ENCODE measurements around the gene DCTN5. TPM values are rescaled to one million over a fixed set of nuclear protein-coding genes. Genes with fewer than 3 reads are reported as not detected.
"Not testable (repeated sequence)": the region's sequence is repeated elsewhere in the genome, so short reads cannot be mapped to it uniquely, and the experiment has no call there.

DCTN5 gene
- total RNA-seq, 2 experiments from 2014 or later, result 46.9 to 47.8 TPM

DNA sequence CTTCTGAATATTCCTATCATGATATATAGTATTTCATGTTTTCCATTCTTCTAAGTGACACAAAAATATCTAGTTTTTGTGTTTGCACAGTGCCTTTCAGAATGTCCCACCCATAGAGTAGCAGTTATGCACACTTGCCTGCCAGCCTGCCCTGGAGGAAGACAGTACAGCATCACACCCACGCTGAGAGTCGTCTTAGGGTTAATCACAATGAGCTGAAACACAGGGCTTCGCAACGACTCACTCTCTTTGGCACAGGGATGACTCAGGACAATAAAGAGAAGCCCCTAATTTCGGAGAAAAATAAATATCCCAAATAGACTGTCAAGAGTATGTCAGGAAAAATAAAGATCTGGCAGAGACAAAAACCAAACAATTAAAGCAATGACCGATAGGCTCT lies 33.5 kb upstream of the DCTN5 start:
- H3K27me3 ChIP-seq (ENCODE audit: control insufficient read depth in 1 of 2, insufficient read depth in 2 of 2, low read length in 2 of 2), result no peaks in the 10 kb centered on the region
- no peaks in the 10 kb centered on the region for H3K4me1 ChIP-seq (ENCODE audit: insufficient read depth, low read length)
- Mint-ChIP-seq H3K27ac (no peak overlapping the region), H3K4me3 (no peak overlapping the region), H3K4me1 (ENCODE audit: low read depth) (no peaks in the 10 kb centered on the region), H3K36me3 (ENCODE audit: low read depth) (peaks cover 40% of the 10 kb centered on the region), H3K27me3 (no peaks in the 10 kb centered on the region), H3K9me3 (no peaks in the 10 kb centered on the region)
- no peaks in the 10 kb centered on the region for H3K9me3 ChIP-seq (ENCODE audit: control insufficient read depth in 1 of 2, insufficient read depth in 1 of 2, low read length in 2 of 2)
- intact Hi-C loops (cut with DNase I, micrococcal nuclease), result no loop called here
- CTCF ChIA-PET, result interaction anchor here (0.7 kb wide), 1 partner anchor 78 kb away, joined by 3 read pairs; no protein-coding TSS in a partner anchor
- DNase-seq, result no peak
- POLR2A ChIA-PET, result no interaction called here
- peaks cover 25% of the 10 kb centered on the region for H3K36me3 ChIP-seq (ENCODE audit: insufficient read depth, low read length)
- H3K27ac ChIP-seq (ENCODE audit: low read depth in 1 of 2, low read length in 2 of 2), result no peak overlapping the region
- no peak for ATAC-seq (ENCODE audit: poor library complexity)
- H3K4me3 ChIP-seq (ENCODE audit: low read length), result no peak overlapping the region
- TF ChIP-seq, protein P1, sequence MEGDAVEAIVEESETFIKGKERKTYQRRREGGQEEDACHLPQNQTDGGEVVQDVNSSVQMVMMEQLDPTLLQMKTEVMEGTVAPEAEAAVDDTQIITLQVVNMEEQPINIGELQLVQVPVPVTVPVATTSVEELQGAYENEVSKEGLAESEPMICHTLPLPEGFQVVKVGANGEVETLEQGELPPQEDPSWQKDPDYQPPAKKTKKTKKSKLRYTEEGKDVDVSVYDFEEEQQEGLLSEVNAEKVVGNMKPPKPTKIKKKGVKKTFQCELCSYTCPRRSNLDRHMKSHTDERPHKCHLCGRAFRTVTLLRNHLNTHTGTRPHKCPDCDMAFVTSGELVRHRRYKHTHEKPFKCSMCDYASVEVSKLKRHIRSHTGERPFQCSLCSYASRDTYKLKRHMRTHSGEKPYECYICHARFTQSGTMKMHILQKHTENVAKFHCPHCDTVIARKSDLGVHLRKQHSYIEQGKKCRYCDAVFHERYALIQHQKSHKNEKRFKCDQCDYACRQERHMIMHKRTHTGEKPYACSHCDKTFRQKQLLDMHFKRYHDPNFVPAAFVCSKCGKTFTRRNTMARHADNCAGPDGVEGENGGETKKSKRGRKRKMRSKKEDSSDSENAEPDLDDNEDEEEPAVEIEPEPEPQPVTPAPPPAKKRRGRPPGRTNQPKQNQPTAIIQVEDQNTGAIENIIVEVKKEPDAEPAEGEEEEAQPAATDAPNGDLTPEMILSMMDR (IDR thresholded peaks at IDR 0.05), result no peak

- no peak overlapping the region for H3K27ac Mint-ChIP-seq
- H3K27ac ChIP-seq (ENCODE audit: low read depth in 1 of 2, low read length in 2 of 2), result no peak overlapping the region
- ChIA-PET POLR2A (no interaction called here), CTCF (no interaction called here)
- peaks cover 25% of the 10 kb centered on the region for H3K36me3 ChIP-seq (ENCODE audit: insufficient read depth, low read length)
- no peak for DNase-seq
- H3K9me3 Mint-ChIP-seq, result no peaks in the 10 kb centered on the region
- H3K4me3 Mint-ChIP-seq, result no peak overlapping the region
- H3K4me1 Mint-ChIP-seq (ENCODE audit: low read depth), result no peaks in the 10 kb centered on the region
- no peaks in the 10 kb centered on the region for H3K27me3 Mint-ChIP-seq
- no peaks in the 10 kb centered on the region for H3K4me1 ChIP-seq (ENCODE audit: insufficient read depth, low read length)
- no peaks in the 10 kb centered on the region for H3K27me3 ChIP-seq (ENCODE audit: control insufficient read depth in 1 of 2, insufficient read depth in 2 of 2, low read length in 2 of 2)
- ATAC-seq (ENCODE audit: poor library complexity), result no peak
- H3K36me3 Mint-ChIP-seq (ENCODE audit: low read depth), result peaks cover 37% of the 10 kb centered on the region
- H3K9me3 ChIP-seq (ENCODE audit: control insufficient read depth in 1 of 2, insufficient read depth in 1 of 2, low read length in 2 of 2), result no peaks in the 10 kb centered on the region
- TF ChIP-seq, protein P1 (IDR thresholded peaks at IDR 0.05), result no peak
- intact Hi-C loops (cut with DNase I, micrococcal nuclease), result no loop called here
- H3K4me3 ChIP-seq (ENCODE audit: low read length), result no peak overlapping the region
These were observed 33.1 kb upstream of the DCTN5 start for GRCh38 chr16:23608194-23608593.

DNA sequence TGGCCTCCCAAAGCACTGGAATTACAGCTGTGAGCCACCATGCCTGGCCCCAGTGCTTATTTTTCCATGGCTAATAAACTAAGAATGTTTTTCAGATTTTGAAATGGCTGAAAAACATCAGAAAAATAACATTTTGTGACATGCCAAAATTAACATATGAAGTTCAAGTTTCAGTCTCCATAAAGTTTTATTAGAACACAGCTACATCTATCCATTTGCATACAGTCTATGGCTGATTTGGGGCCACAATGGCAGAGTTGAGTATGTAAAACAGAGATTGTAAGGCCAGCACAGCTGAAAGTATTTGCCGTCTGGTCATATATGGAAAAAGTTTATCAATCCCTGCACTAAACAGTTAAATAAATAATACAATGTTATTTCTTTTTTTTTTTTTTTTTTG lies 31.3 kb upstream of the DCTN5 start:
- H3K36me3 ChIP-seq (ENCODE audit: insufficient read depth, low read length), result peaks cover 18% of the 10 kb centered on the region
- no peaks in the 10 kb centered on the region for H3K4me1 Mint-ChIP-seq (ENCODE audit: low read depth)
- no peak overlapping the region for H3K27ac ChIP-seq (ENCODE audit: low read depth in 1 of 2, low read length in 2 of 2)
- no peaks in the 10 kb centered on the region for H3K27me3 ChIP-seq (ENCODE audit: control insufficient read depth in 1 of 2, insufficient read depth in 2 of 2, low read length in 2 of 2)
- ATAC-seq (ENCODE audit: poor library complexity), result no peak
- DNase-seq, result no peak
- peaks cover 36% of the 10 kb centered on the region for H3K36me3 Mint-ChIP-seq (ENCODE audit: low read depth)
- ChIA-PET CTCF (no interaction called here), POLR2A (no interaction called here)
- no peaks in the 10 kb centered on the region for H3K27me3 Mint-ChIP-seq
- no peak overlapping the region for H3K4me3 ChIP-seq (ENCODE audit: low read length)
- H3K27ac Mint-ChIP-seq, result no peak overlapping the region
- no peak overlapping the region for H3K4me3 Mint-ChIP-seq
- H3K4me1 ChIP-seq (ENCODE audit: insufficient read depth, low read length), result no peaks in the 10 kb centered on the region
- TF ChIP-seq, protein P1 (IDR thresholded peaks at IDR 0.05), result no peak
- no peaks in the 10 kb centered on the region for H3K9me3 ChIP-seq (ENCODE audit: control insufficient read depth in 1 of 2, insufficient read depth in 1 of 2, low read length in 2 of 2)
- intact Hi-C loops (cut with DNase I, micrococcal nuclease), result no loop called here
- no peaks in the 10 kb centered on the region for H3K9me3 Mint-ChIP-seq

- H3K9me3 ChIP-seq (ENCODE audit: control insufficient read depth in 1 of 2, insufficient read depth in 1 of 2, low read length in 2 of 2); POLR2A ChIA-PET; H3K9me3 Mint-ChIP-seq; DNase-seq; H3K4me3 ChIP-seq (ENCODE audit: low read length); H3K27ac ChIP-seq (ENCODE audit: low read depth in 1 of 2, low read length in 2 of 2); CTCF ChIA-PET; H3K27ac Mint-ChIP-seq; H3K27me3 Mint-ChIP-seq; H3K4me1 Mint-ChIP-seq (ENCODE audit: low read depth); intact Hi-C loops (cut with DNase I, micrococcal nuclease); H3K4me1 ChIP-seq (ENCODE audit: insufficient read depth, low read length); H3K4me3 Mint-ChIP-seq; H3K27me3 ChIP-seq (ENCODE audit: control insufficient read depth in 1 of 2, insufficient read depth in 2 of 2, low read length in 2 of 2); ATAC-seq (ENCODE audit: poor library complexity): not testable (repeated sequence)
- peaks cover 31% of the 10 kb centered on the region for H3K36me3 Mint-ChIP-seq (ENCODE audit: low read depth)
- peaks cover 18% of the 10 kb centered on the region for H3K36me3 ChIP-seq (ENCODE audit: insufficient read depth, low read length)
These were observed 30.4 kb upstream of the DCTN5 start for GRCh38 chr16:23610905-23611304.
